HepG2 (cell line): ENCODE data around the gene FRMD5. TPM values are rescaled to one million over a fixed set of nuclear protein-coding genes. Genes with fewer than 3 reads are reported as not detected.

Source experiments
- ATAC-seq: fragments of 200-7000 bp; cut with Tn5 transposase; 3 replicates; pipeline ENCODE4 v1.9.1; 2020; ENCODE audit warnings: mild to moderate bottlenecking, moderate library complexity
- BruUV-seq: library from RNA; stranded (reverse); fragments of 400-500 nt; replicated peaks from 2 replicates; lab custom pipeline; 2021; lab: Mats Ljungman, UMichigan
- CTCF ChIA-PET: fragments of 300-600 bp; formaldehyde crosslinking; extraction: SDS; loops from one replicate; lab custom pipeline; 2021; ENCODE audit warnings: low total read pairs, inconsistent platforms, low intra/inter-chr PET ratio; lab: Yijun Ruan, JAX
- POLR2A ChIA-PET: fragments of 350-600 bp; sonication (Branson Sonifier 250); formaldehyde crosslinking; loops from one replicate; lab custom pipeline; 2020; ENCODE audit warnings: antibody characterized with exemption, inconsistent platforms; lab: Yijun Ruan, JAX
- DNase-seq: peaks from one replicate; pipeline ENCODE4 v3.0.0-alpha.2; 2015; ENCODE audit warnings: low spot score
- FAIRE-seq: peaks from 3 replicates; lab custom pipeline; 2011; peaks lifted over from hg19 to GRCh38; lab: Jason Lieb, UNC
- H2AFZ ChIP-seq: one replicate; pipeline ENCODE4 v1.6.1; 2011; ENCODE audit warnings: low read length, inconsistent platforms
- H3K27ac ChIP-seq: fragments of 300-600 bp; 3 replicates; pipeline ENCODE4 v1.8.0; 2011; ENCODE audit warnings: mixed run types, mild to moderate bottlenecking, mixed read lengths, low read length, inconsistent platforms; ENCODE audit not compliant: insufficient read depth; ENCODE audit errors: extremely low read length
- H3K27me3 ChIP-seq, 2 experiments: fragments of 200-600 bp in 1 of 2; 2 replicates in 1 of 2; 3 replicates in 1 of 2; pipeline versions ENCODE4 v1.6.0 to v1.8.0; 2011; ENCODE audit warnings: low read length in 2 of 2, mild to moderate bottlenecking in 2 of 2, moderate library complexity in 2 of 2, inconsistent platforms in 1 of 2; ENCODE audit not compliant: insufficient read depth in 2 of 2, control insufficient read depth in 1 of 2
- H3K36me3 ChIP-seq, 2 experiments: fragments of 200-600 bp in 1 of 2; replicated peaks in 1 of 2; 2 replicates in 1 of 2; 3 replicates in 1 of 2; pipeline versions ENCODE4 v1.5.1 to v1.8.0; 2011; ENCODE audit warnings: low read length in 2 of 2, inconsistent platforms in 1 of 2; ENCODE audit not compliant: insufficient read depth in 2 of 2, control insufficient read depth in 1 of 2
- H3K4me1 ChIP-seq: 2 replicates; pipeline ENCODE4 v1.5.1; 2012; ENCODE audit warnings: low read length, inconsistent platforms; ENCODE audit not compliant: insufficient read depth
- H3K4me2 ChIP-seq: 2 replicates; pipeline ENCODE4 v1.6.0; 2011; ENCODE audit warnings: low read depth, low read length, inconsistent platforms
- H3K4me3 ChIP-seq, 3 experiments: fragments of 200-600 bp in 1 of 3; sonication (generic), shearing (Covaris generic) in 1 of 3; replicated peaks in 1 of 3; 2 replicates each; pipeline ENCODE4 v1.5.1; 2011 to 2016; ENCODE audit warnings: low read length in 3 of 3, inconsistent platforms in 2 of 3, low read depth in 2 of 3, mild to moderate bottlenecking in 2 of 3, control low read depth in 1 of 3, mixed read lengths in 1 of 3; ENCODE audit not compliant: insufficient read depth in 1 of 3
- H3K79me2 ChIP-seq: one replicate; pipeline ENCODE4 v1.6.1; 2011; ENCODE audit warnings: low read length, inconsistent platforms; ENCODE audit not compliant: insufficient read depth
- H3K9ac ChIP-seq: 2 replicates; pipeline ENCODE4 v1.6.0; 2011; ENCODE audit warnings: mild to moderate bottlenecking, low read depth, low read length, inconsistent platforms; ENCODE audit not compliant: insufficient read depth
- H3K9me3 ChIP-seq: 2 replicates; pipeline ENCODE4 v1.5.1; 2012; ENCODE audit warnings: mild to moderate bottlenecking, low read length
- H4K20me1 ChIP-seq: 2 replicates; pipeline ENCODE4 v1.6.0; 2011; ENCODE audit warnings: inconsistent platforms, mild to moderate bottlenecking, low read length, moderate library complexity; ENCODE audit not compliant: insufficient read depth
- CSRNP1 ChIP-seq: sonication (generic); formaldehyde crosslinking; IDR thresholded peaks from 2 replicates; pipeline ENCODE4 v1.8.1; 2023; ENCODE audit warnings: mild to moderate bottlenecking, missing genetic modification reagents
- DRAP1 ChIP-seq: IDR thresholded peaks from 2 replicates; pipeline ENCODE4 v1.6.1; 2016; ENCODE audit warnings: missing genetic modification reagents, missing compliant biosample characterization
- DZIP1 ChIP-seq: sonication (generic); formaldehyde crosslinking; IDR thresholded peaks from 2 replicates; pipeline ENCODE4 v1.5.0; 2020; ENCODE audit warnings: mild to moderate bottlenecking, missing genetic modification reagents
- FOXP1 ChIP-seq, 2 experiments: fragments of 450-650 bp in 1 of 2; IDR thresholded peaks; 2 replicates each; pipeline ENCODE4 v1.6.1; 2017 to 2018; ENCODE audit warnings: antibody characterized with exemption in 1 of 2
- IRF9 ChIP-seq: sonication (generic); formaldehyde crosslinking; IDR thresholded peaks from 2 replicates; pipeline ENCODE4 v1.8.0; 2022; ENCODE audit warnings: missing genetic modification reagents, mild to moderate bottlenecking, borderline replicate concordance
- SMAD1 ChIP-seq: sonication (generic); formaldehyde crosslinking; IDR thresholded peaks from 2 replicates; pipeline ENCODE4 v1.4.0; 2020; ENCODE audit warnings: missing genetic modification reagents, low read depth, mild to moderate bottlenecking, borderline replicate concordance
- SNAI1 ChIP-seq: sonication (generic); formaldehyde crosslinking; IDR thresholded peaks from 2 replicates; pipeline ENCODE4 v1.5.0; 2020; ENCODE audit warnings: mild to moderate bottlenecking, missing genetic modification reagents, borderline replicate concordance
- ZNF232 ChIP-seq: sonication (generic); formaldehyde crosslinking; IDR thresholded peaks from 2 replicates; pipeline ENCODE4 v1.4.0; 2020; ENCODE audit warnings: missing genetic modification reagents, borderline replicate concordance
- ZNF383 ChIP-seq: sonication (generic); formaldehyde crosslinking; IDR thresholded peaks from 2 replicates; pipeline ENCODE4 v1.4.0; 2020; ENCODE audit warnings: missing genetic modification reagents, mild to moderate bottlenecking, borderline replicate concordance
- ZNF501 ChIP-seq: sonication (generic); formaldehyde crosslinking; IDR thresholded peaks from 2 replicates; pipeline ENCODE4 v1.5.1; 2020; ENCODE audit warnings: mild to moderate bottlenecking, moderate library complexity, missing genetic modification reagents
- ZNF691 ChIP-seq: sonication (generic); formaldehyde crosslinking; IDR thresholded peaks from 2 replicates; pipeline ENCODE4 v1.4.0; 2020; ENCODE audit warnings: missing genetic modification reagents, low read depth, mild to moderate bottlenecking, borderline replicate concordance
- ZNF749 ChIP-seq: sonication (generic); formaldehyde crosslinking; IDR thresholded peaks from 2 replicates; pipeline ENCODE4 v1.8.0; 2022; ENCODE audit warnings: mild to moderate bottlenecking, missing genetic modification reagents, moderate library complexity, borderline replicate concordance
- WGBS: methylation state at CpG from one replicate; pipeline ENCODE4 v1.1.6; 2017; ENCODE audit warnings: low lambda C conversion rate; 5-methylcytosine and 5-hydroxymethylcytosine counted together
- in situ Hi-C: cut with HindIII; loops from 2 replicates; pipeline ENCODE4 v1.10.0; 2017; ENCODE audit warnings: low pct_unique_long_range_greater_than_20kb; ENCODE audit not compliant: extremely low pct_ligation_motif_present
- intact Hi-C: fragments of 100-400 bp; cut with micrococcal nuclease; formaldehyde crosslinking; loops from one replicate; pipeline ENCODE4 v1.10.0; 2022; ENCODE audit not compliant: unreplicated experiment
- polyA plus RNA-seq, 8 experiments: library from polyadenylated mRNA; depleted of rRNA in 3 of 8; stranded (reverse) in 7 of 8; unstranded in 1 of 8; fragments of >200 nt; fragmentation: Illumina TruSeq in 4 of 8; extraction: Trizol in 4 of 8; gene quantifications; 2 replicates each; pipeline versions ENCODE4 v1.2.1 to v1.2.3, GENCODE V29; 2011 to 2016; ENCODE audit warnings: low read depth in 4 of 8, missing spikeins in 1 of 8, mixed read lengths in 1 of 8; ENCODE audit not compliant: insufficient read depth in 1 of 8
- total RNA-seq, 5 experiments: library from RNA; depleted of rRNA; stranded (reverse); fragments of >200 nt; fragmentation: Illumina TruSeq; extraction: Trizol; gene quantifications; 2 replicates each; pipeline ENCODE4 v1.2.3, GENCODE V29; 2016; ENCODE audit warnings: low read depth in 1 of 5

The FRMD5 gene
- total and polyA plus RNA-seq, 2 of the 13 experiments (the other 11 are each of a cell fraction or from before 2014, with no cell fraction given): 0.93 to 1.5 TPM

- ChIA-PET CTCF (no interaction called here), POLR2A (interaction anchor here (0.6 to 4.2 kb wide), 10 partner anchors 9 to 603 kb away, joined by 3 to 30 read pairs (median 5); partner anchors contain the start of genes CTDSPL2, ELL3, HYPK and SERF2)
- Histone ChIP-seq H2AFZ (peak within 1 kb of the TSS; percentile 94), H3K4me1 (peaks cover 55% of the 10 kb centered on the region), H3K9me3 (no peaks in the 10 kb centered on the region), H3K27me3 (no peaks in the 10 kb centered on the region; a peak in 1 of 5 replicates), H3K27ac (peak within 1 kb of the TSS; percentile 82), H3K4me2 (peak within 1 kb of the TSS; percentile 92), H3K79me2 (peaks cover 43% of the 10 kb centered on the region), H3K36me3 (no peaks in the 10 kb centered on the region; a peak in 1 of 5 replicates), H3K4me3 (peak within 1 kb of the TSS; percentile 83 to 90 (median 84)), H4K20me1 (no peaks in the 10 kb centered on the region), H3K9ac (peak within 1 kb of the TSS; percentile 94)
- BruUV-seq: TSS peak; percentile 92
- FAIRE-seq (peak; percentile 99), ATAC-seq (peak; percentile 94), DNase-seq (peak; percentile 93)
- intact Hi-C loops: no loop called here
- WGBS: 14% methylated on average over 46 of the region's 46 CpGs
- in situ Hi-C loops: no loop called here
- TF ChIP-seq ZNF691 (CRISPR knock-in tag) (no peak), ZNF749 (no peak; the same call in 1 of the 2 replicates), SNAI1 (CRISPR knock-in tag) (no peak), IRF9 (peak; percentile 92), ZNF383 (CRISPR knock-in tag) (no peak), ZNF501 (CRISPR knock-in tag) (peak; percentile 64), FOXP1 (IDR thresholded peaks at IDR 0.05) (no peak), FOXP1 (CRISPR knock-in tag; IDR thresholded peaks at IDR 0.05) (0 out of 2 replicates have a peak, but pooled peaks have one; percentile 11), SMAD1 (CRISPR knock-in tag) (no peak), DZIP1 (no peak), DRAP1 (CRISPR knock-in tag) (peak; percentile 65; the same call in 1 of the 2 replicates), CSRNP1 (CRISPR knock-in tag) (peak; percentile 79; the same call in 1 of the 2 replicates), ZNF232 (CRISPR knock-in tag) (peak; percentile 81; the same call in 1 of the 2 replicates)
Observed at GRCh38 chr15:43824302-43825246, 370.5 kb downstream of the FRMD5 start, which contains the start of gene MFAP1. TSS of gene MFAP1 (minus strand) at chr15:43824690. CDS start at chr15:43824569, 121 bp downstream.
